Breast epithelium (tissue), 3 donors: ENCODE measurements around the gene POPDC3.

Experiments used
- POLR2A ChIP-seq: fragments of 450-650 bp; IDR thresholded peaks from one replicate; pipeline ENCODE4 v1.6.1; 2016; ENCODE audit warnings: antibody characterized with exemption, mild to moderate bottlenecking, moderate library complexity
- POLR2AphosphoS5 ChIP-seq, 3 donors: sonication (generic); formaldehyde crosslinking; IDR thresholded peaks; one replicate each; pipeline ENCODE4 v1.6.1; 2017; ENCODE audit warnings: antibody characterized with exemption in 3 of 3

- TF ChIP-seq POLR2A (no peak), POLR2AphosphoS5 (IDR thresholded peaks at IDR 0.05) (no peak)
Measured at GRCh38 chr6:105213272-105213671, 33.5 kb upstream of the POPDC3 start.
